HFFc6 (cell line): ENCODE results near the gene MEF2C. TPM values are rescaled to one million over a fixed set of nuclear protein-coding genes. Genes with fewer than 3 reads are reported as not detected.

ENCODE experiments used
- DNase-seq: peaks from one replicate; pipeline ENCODE4 v3.0.0-alpha.2; 2018
- H3K27ac Mint-ChIP-seq: 2 replicates; pipeline ENCODE4 v1.8.0; 2020; ENCODE audit warnings: mild to moderate bottlenecking, mixed read lengths
- H3K27me3 Mint-ChIP-seq: 2 replicates; pipeline ENCODE4 v1.8.0; 2021; ENCODE audit warnings: mild to moderate bottlenecking, moderate library complexity, mixed read lengths; ENCODE audit not compliant: insufficient read depth
- H3K36me3 Mint-ChIP-seq: 2 replicates; pipeline ENCODE4 v1.8.0; 2021; ENCODE audit warnings: low read depth, mixed read lengths
- H3K4me1 Mint-ChIP-seq: 2 replicates; pipeline ENCODE4 v1.8.0; 2020; ENCODE audit warnings: low read depth, mixed read lengths
- H3K4me3 Mint-ChIP-seq: 2 replicates; pipeline ENCODE4 v1.8.0; 2020; ENCODE audit warnings: mild to moderate bottlenecking, moderate library complexity, mixed read lengths
- H3K9me3 Mint-ChIP-seq: 2 replicates; pipeline ENCODE4 v1.8.0; 2020; ENCODE audit warnings: mild to moderate bottlenecking, mixed read lengths
- total RNA-seq, 6 experiments: library from RNA; stranded (reverse); fragmentation: NEBNext Ultra II Directional; extraction: Animal tissue kit (Norgen Biotek cat#: 25700); gene quantifications; 2 replicates in 1 of 6; 3 replicates in 5 of 6; pipeline ENCODE4 v1.2.3, GENCODE V29; 2021
- TF ChIP-seq, protein P1 (sequence below): fragments of 200-600 bp; sonication (generic); IDR thresholded peaks from 2 replicates; pipeline ENCODE4 v1.5.0; 2021; ENCODE audit warnings: antibody characterized with exemption, mild to moderate bottlenecking

MEF2C gene
- total RNA-seq, 6 experiments from 2014 or later, result 3.6 to 12.6 (median 9.2) TPM

DNA sequence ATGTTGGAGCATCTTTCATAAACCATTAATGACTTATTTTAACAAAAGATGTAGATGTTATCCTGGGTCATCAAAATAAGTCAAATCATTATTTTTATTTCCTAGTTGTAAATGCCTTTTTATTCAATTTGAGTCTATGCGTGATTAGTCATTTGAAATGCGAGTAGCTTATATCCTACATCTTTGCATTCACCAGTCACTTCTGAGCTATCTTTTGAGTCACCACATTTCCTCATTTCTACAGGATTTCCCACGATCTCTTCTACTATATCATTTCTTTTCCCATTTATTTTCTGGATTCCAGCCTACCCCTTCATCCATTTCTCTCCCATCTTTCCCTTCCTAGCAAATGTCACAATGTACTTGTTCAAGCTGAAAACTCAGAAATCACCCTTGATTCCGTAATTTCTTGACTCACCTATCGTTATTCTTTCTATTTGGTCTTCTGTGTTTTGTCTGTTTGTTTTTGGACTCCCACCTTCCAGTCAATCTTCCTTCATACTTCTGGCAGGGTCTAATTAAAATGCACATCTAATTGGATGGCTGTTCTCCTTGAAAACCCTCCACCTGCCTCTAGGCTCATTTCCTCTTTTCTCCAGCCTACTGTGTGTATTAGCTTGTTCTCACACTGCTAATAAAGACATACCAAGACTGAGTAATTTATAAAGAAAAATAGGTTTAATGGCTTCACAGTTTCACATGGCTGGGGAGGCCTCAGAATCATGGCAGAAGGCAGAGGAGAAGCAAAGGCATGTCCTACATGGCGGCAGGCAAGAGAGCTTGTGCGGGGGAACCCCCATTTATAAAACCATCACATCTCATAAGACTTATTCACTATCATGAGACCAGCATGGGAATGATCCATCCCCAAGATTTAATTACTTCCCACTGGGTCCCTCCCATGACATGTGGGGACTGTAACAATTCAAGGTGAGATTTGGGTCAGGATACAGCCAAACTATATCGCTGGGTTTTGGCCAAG is 112.4 kb downstream of the MEF2C start:
- no peaks in the 10 kb centered on the region for H3K27me3 Mint-ChIP-seq
- TF ChIP-seq, protein P1, sequence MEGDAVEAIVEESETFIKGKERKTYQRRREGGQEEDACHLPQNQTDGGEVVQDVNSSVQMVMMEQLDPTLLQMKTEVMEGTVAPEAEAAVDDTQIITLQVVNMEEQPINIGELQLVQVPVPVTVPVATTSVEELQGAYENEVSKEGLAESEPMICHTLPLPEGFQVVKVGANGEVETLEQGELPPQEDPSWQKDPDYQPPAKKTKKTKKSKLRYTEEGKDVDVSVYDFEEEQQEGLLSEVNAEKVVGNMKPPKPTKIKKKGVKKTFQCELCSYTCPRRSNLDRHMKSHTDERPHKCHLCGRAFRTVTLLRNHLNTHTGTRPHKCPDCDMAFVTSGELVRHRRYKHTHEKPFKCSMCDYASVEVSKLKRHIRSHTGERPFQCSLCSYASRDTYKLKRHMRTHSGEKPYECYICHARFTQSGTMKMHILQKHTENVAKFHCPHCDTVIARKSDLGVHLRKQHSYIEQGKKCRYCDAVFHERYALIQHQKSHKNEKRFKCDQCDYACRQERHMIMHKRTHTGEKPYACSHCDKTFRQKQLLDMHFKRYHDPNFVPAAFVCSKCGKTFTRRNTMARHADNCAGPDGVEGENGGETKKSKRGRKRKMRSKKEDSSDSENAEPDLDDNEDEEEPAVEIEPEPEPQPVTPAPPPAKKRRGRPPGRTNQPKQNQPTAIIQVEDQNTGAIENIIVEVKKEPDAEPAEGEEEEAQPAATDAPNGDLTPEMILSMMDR, result no peak
- peaks cover 4% of the 10 kb centered on the region; the same call in 1 of the 2 replicates for H3K36me3 Mint-ChIP-seq
- no peaks in the 10 kb centered on the region for H3K9me3 Mint-ChIP-seq
- peak; percentile 76 for DNase-seq
- H3K27ac Mint-ChIP-seq, result peak overlapping the region; percentile 77
- peaks cover 40% of the 10 kb centered on the region for H3K4me1 Mint-ChIP-seq
- H3K4me3 Mint-ChIP-seq, result peak overlapping the region; percentile 5; the same call in 1 of the 2 replicates

DNA sequence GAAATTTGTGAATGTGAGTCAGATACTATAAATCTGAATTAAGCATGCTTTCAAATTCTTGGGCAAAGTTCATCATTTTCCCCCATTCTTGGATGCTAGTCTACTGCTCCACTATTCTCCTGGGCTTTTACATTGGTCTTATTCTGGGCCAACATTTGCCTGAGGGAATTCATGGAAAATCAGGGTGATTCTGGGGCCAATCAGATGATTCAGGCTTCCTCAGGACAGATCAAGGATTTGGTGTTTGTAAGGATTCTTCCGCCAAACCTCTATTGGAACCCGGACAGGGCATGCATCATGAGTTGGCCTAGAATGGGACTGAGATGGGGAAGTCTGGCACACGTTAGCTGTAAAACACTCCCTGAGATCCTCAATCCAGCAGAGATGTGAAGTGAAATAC is 113.8 kb downstream of the MEF2C start:
- peak; percentile 27 for DNase-seq
- Mint-ChIP-seq H3K27ac (peak overlapping the region; percentile 47), H3K9me3 (no peaks in the 10 kb centered on the region), H3K4me1 (peaks cover 40% of the 10 kb centered on the region), H3K27me3 (no peaks in the 10 kb centered on the region), H3K4me3 (no peak overlapping the region), H3K36me3 (peaks cover 4% of the 10 kb centered on the region; the same call in 1 of the 2 replicates)
- TF ChIP-seq, protein P1, result no peak

DNA sequence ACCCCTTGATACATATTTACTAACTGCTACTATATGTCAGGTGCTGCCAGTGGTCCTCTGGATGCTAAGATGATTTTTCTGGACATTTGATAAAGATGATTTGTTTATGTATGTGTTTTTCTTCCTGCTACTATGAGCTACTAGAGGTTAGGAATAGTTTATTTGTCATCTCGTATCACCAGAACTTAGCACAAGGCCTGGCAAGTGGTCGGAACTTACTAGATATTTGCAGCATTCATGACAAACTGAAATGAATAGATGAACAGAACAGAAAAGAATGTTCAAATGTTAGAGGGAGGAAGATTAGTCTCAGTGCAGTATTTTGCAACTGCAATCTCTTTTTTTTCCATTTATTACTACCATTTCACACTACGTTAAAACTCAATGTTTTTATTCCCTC is 114.6 kb downstream of the MEF2C start:
- H3K27me3 Mint-ChIP-seq, result no peaks in the 10 kb centered on the region
- H3K4me1 Mint-ChIP-seq, result peaks cover 40% of the 10 kb centered on the region
- H3K4me3 Mint-ChIP-seq, result no peak overlapping the region
- H3K9me3 Mint-ChIP-seq, result no peaks in the 10 kb centered on the region
- no peak overlapping the region for H3K27ac Mint-ChIP-seq
- peaks cover 4% of the 10 kb centered on the region; the same call in 1 of the 2 replicates for H3K36me3 Mint-ChIP-seq
- no peak for DNase-seq
- TF ChIP-seq, protein P1, result no peak

DNA sequence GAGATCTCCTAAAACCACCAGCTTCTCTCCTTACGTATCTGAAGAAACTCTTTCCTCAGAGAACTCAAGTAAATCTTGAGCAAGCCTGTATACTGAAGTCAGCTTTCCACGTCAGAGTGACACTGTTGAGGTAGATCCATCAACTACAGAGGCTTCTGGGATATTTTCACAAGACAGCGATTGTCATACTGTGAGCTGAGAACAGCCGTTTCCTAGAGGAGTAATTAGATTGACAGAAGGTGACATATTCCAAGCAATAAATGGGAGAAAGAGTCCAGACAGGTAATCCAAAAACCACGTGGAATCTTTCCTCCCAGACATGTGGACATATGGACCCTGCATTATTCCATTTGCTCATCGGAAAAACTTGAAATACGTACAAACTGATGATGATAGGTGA is 117.2 kb downstream of the MEF2C start:
- Mint-ChIP-seq H3K36me3 (0 out of 2 replicates have a peak, but pooled peaks cover 4% of the 10 kb centered on the region), H3K9me3 (no peaks in the 10 kb centered on the region), H3K27ac (no peak overlapping the region), H3K27me3 (no peaks in the 10 kb centered on the region), H3K4me1 (peaks cover 45% of the 10 kb centered on the region), H3K4me3 (no peak overlapping the region)
- TF ChIP-seq, protein P1, result no peak
- DNase-seq, result no peak

DNA sequence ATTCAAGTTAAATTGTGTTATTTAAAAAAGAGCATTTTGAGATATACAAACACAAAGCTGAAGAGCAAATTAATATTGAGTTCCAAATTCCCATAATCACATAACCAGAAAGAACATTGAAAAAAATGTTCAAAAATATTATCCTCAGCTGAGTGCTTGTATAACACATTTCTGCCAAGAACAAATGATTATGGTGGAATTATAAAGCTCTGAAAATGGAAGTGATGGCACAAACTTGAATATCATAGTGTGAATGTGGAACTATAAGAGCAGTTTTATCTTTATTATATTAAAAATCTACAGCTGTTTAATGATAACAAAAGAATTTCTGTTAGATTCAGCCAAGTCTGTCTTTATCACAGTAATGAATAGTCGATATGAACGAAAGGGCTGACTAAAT is 117.8 kb downstream of the MEF2C start:
- peaks cover 42% of the 10 kb centered on the region for H3K4me1 Mint-ChIP-seq
- no peaks in the 10 kb centered on the region for H3K27me3 Mint-ChIP-seq
- 0 out of 2 replicates have a peak, but pooled peaks cover 7% of the 10 kb centered on the region for H3K36me3 Mint-ChIP-seq
- TF ChIP-seq, protein P1, result no peak
- no peak for DNase-seq
- H3K4me3 Mint-ChIP-seq, result no peak overlapping the region
- no peaks in the 10 kb centered on the region for H3K9me3 Mint-ChIP-seq
- H3K27ac Mint-ChIP-seq, result no peak overlapping the region
